Activated CD8-positive, alpha-beta T cell treated with anti-CD3 and anti-CD28 coated beads for 36 hours (primary cell): ENCODE data around the gene FAM98A. TPM values are rescaled to one million over a fixed set of nuclear protein-coding genes. Genes with fewer than 3 reads are reported as not detected.

Experiments
- ATAC-seq: fragments of 200-7000 bp; cut with Tn5 transposase; one replicate; pipeline ENCODE4 v1.10.0; 2021; ENCODE audit warnings: mild to moderate bottlenecking, moderate library complexity
- CTCF ChIA-PET: fragments of 350-600 bp; sonication (Branson Sonifier 250); formaldehyde crosslinking; loops from one replicate; lab custom pipeline; 2021; ENCODE audit warnings: antibody characterized with exemption; lab: Charles Lee
- POLR2A ChIA-PET: fragments of 350-600 bp; sonication (Branson Sonifier 250); formaldehyde crosslinking; loops from one replicate; lab custom pipeline; 2021; ENCODE audit warnings: antibody characterized with exemption; lab: Charles Lee
- DNase-seq: peaks from one replicate; pipeline ENCODE4 v3.0.0-alpha.2; 2020
- H3K27ac Mint-ChIP-seq: one replicate; pipeline ENCODE4 v1.8.0; 2021; ENCODE audit warnings: mild to moderate bottlenecking, mixed read lengths
- H3K27me3 Mint-ChIP-seq: one replicate; pipeline ENCODE4 v1.8.0; 2021; ENCODE audit warnings: mixed read lengths
- H3K36me3 Mint-ChIP-seq: one replicate; pipeline ENCODE4 v1.8.0; 2021; ENCODE audit warnings: low read depth, mixed read lengths
- H3K4me1 Mint-ChIP-seq: one replicate; pipeline ENCODE4 v1.8.0; 2021; ENCODE audit warnings: low read depth, mixed read lengths
- H3K4me3 Mint-ChIP-seq: one replicate; pipeline ENCODE4 v1.8.0; 2021; ENCODE audit warnings: mild to moderate bottlenecking, moderate library complexity, mixed read lengths
- H3K9me3 Mint-ChIP-seq: one replicate; pipeline ENCODE4 v1.8.0; 2021; ENCODE audit warnings: mixed read lengths
- intact Hi-C: fragments of 100-400 bp; cut with micrococcal nuclease; formaldehyde crosslinking; loops from one replicate; pipeline ENCODE4 v1.10.0; 2022
- total RNA-seq, 2 experiments: library from RNA; stranded (reverse); gene quantifications; one replicate each; pipeline ENCODE4 v1.2.3, GENCODE V29; 2021
- TF ChIP-seq, protein P1 (sequence below): fragments of 200-600 bp; IDR thresholded peaks from one replicate; pipeline ENCODE4 v1.8.0; 2022; ENCODE audit warnings: antibody characterized with exemption, mild to moderate bottlenecking

Gene FAM98A
- total RNA-seq, 2 experiments from 2014 or later = 52.3 to 63.0 TPM

DNA sequence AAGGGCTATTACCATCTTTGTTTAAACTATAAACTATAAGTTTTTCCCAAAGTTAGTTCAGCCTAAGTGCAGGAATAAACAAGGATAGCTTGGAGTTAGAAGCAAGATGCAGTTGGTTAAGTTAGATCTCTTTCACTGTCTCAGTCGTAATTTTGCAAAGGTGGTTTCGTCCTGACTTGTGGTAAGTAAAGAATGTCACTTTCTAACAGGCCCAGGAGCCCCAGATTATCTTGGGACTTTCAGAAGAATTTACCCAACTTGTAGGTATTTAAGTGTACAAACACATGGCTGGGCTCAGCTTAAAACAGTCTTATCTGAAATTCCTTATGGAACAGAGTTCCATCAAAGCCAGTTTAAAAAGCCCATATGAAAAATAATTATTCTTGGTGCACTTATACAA, 18.3 kb upstream of the FAM98A start:
- TF ChIP-seq, protein P1, sequence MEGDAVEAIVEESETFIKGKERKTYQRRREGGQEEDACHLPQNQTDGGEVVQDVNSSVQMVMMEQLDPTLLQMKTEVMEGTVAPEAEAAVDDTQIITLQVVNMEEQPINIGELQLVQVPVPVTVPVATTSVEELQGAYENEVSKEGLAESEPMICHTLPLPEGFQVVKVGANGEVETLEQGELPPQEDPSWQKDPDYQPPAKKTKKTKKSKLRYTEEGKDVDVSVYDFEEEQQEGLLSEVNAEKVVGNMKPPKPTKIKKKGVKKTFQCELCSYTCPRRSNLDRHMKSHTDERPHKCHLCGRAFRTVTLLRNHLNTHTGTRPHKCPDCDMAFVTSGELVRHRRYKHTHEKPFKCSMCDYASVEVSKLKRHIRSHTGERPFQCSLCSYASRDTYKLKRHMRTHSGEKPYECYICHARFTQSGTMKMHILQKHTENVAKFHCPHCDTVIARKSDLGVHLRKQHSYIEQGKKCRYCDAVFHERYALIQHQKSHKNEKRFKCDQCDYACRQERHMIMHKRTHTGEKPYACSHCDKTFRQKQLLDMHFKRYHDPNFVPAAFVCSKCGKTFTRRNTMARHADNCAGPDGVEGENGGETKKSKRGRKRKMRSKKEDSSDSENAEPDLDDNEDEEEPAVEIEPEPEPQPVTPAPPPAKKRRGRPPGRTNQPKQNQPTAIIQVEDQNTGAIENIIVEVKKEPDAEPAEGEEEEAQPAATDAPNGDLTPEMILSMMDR = no peak
- H3K27me3 Mint-ChIP-seq = peaks cover 2% of the 10 kb centered on the region
- ATAC-seq (no peak), DNase-seq (no peak)
- no peak overlapping the region for H3K4me3 Mint-ChIP-seq
- no peaks in the 10 kb centered on the region for H3K4me1 Mint-ChIP-seq
- H3K36me3 Mint-ChIP-seq = peaks cover 12% of the 10 kb centered on the region
- intact Hi-C loops = no loop called here
- POLR2A ChIA-PET = no interaction called here
- CTCF ChIA-PET = no interaction called here
- H3K27ac Mint-ChIP-seq = no peak overlapping the region
- peaks cover 14% of the 10 kb centered on the region for H3K9me3 Mint-ChIP-seq

DNA sequence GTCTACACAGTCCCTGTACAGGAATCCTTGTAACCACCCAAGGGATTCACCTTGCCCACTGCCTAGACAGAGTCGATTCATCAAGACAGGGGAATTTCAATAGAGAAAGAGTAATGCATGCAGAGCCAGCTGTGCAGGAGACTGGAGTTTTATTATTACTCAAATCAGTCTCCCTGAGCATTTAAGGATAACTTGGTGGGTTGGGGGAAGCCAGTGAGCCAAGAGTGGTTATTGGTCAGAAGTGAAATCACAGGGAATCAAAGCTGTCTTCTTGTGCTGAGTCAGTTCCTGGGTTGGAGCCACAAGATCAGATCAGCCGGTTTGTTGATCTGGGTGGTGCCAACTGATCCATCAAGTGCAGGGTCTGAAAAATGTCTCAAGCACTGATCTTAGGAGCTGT, 17.8 kb upstream of the FAM98A start:
- H3K27me3 Mint-ChIP-seq = peaks cover 2% of the 10 kb centered on the region
- TF ChIP-seq, protein P1 = no peak
- DNase-seq = no peak
- H3K9me3 Mint-ChIP-seq = peaks cover 14% of the 10 kb centered on the region
- no peaks in the 10 kb centered on the region for H3K4me1 Mint-ChIP-seq
- no peak for ATAC-seq
- POLR2A ChIA-PET = no interaction called here
- intact Hi-C loops = no loop called here
- CTCF ChIA-PET = no interaction called here
- H3K4me3 Mint-ChIP-seq = no peak overlapping the region
- peaks cover 12% of the 10 kb centered on the region for H3K36me3 Mint-ChIP-seq
- H3K27ac Mint-ChIP-seq = no peak overlapping the region

DNA sequence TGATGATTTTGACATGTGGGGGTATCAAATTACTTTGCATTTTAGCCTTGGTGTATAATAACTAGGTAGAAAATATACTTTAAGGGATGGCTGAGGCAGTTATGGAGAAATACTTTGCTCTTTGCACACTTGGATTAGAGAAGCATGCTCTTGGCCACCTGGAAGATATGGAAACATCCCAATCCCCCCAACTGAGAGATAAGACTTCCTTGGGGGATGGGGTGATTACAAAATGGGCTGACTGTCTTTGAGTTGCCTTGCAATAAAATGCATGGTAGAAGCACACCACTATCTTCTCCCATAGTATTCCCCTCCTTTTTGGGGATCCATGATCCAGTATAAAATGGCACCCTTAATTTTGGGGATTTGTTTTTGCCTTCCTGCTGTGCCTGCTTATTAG, 15.1 kb upstream of the FAM98A start:
- TF ChIP-seq, protein P1 = no peak
- no peak for ATAC-seq
- intact Hi-C loops = no loop called here
- Mint-ChIP-seq H3K27ac (no peak overlapping the region), H3K4me1 (no peaks in the 10 kb centered on the region), H3K9me3 (peaks cover 11% of the 10 kb centered on the region), H3K27me3 (no peaks in the 10 kb centered on the region), H3K4me3 (no peak overlapping the region), H3K36me3 (peaks cover 10% of the 10 kb centered on the region)
- no peak for DNase-seq
- CTCF ChIA-PET = interaction anchor here (1.4 to 1.6 kb wide), 2 partner anchors 15 to 138 kb away, joined by 3 to 4 read pairs; partner anchors contain the start of gene FAM98A
- POLR2A ChIA-PET = no interaction called here

DNA sequence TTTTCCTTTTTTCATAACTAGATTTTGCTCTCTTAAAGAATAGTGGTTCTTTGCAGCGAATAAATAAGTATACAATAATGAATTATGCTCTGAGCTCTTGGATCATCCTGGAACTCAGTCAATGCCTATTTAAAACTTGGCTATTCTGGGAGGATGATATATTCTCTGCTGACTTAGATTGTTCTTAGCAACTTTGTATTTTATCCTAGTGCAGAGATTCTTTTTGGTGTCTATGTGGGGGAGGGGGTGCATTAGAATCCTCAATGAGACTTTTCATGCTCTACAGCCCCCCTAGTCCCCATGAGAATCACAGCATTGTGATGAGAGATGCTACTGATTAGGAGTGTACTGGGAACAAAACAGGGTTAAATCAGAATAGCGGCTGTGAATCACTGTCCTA, 8.8 kb upstream of the FAM98A start:
- intact Hi-C loops = no loop called here
- peaks cover 5% of the 10 kb centered on the region for H3K36me3 Mint-ChIP-seq
- no peak overlapping the region for H3K27ac Mint-ChIP-seq
- CTCF ChIA-PET = no interaction called here
- H3K4me3 Mint-ChIP-seq = no peak overlapping the region
- POLR2A ChIA-PET = no interaction called here
- H3K27me3 Mint-ChIP-seq = no peaks in the 10 kb centered on the region
- DNase-seq (no peak), ATAC-seq (no peak)
- no peaks in the 10 kb centered on the region for H3K9me3 Mint-ChIP-seq
- no peaks in the 10 kb centered on the region for H3K4me1 Mint-ChIP-seq
- TF ChIP-seq, protein P1 = no peak

DNA sequence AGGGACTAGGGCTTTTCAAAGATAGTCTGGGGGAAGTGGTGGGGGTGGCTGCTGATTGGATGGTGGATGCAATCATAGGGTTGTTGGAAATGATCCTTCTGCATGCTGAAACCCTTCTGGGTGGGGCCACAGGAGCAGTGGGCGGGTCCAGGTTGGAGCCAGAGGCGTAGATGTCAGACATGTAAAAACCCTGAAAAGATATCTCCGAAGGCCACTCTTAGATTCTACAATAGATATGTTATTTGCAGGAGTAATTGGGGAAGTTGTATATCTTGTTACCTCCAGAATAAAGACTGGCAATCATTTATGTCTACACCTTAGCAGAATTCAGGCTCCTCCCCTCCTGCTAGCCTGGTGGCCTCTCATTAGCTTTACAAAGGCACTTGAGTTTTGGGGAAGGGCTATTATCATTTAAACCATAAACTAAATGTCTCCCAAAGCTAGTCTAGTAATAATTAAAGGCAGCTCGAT, 8.2 kb upstream of the FAM98A start:
- ATAC-seq (no peak), DNase-seq (no peak)
- TF ChIP-seq, protein P1 = no peak
- H3K36me3 Mint-ChIP-seq = peaks cover 5% of the 10 kb centered on the region
- H3K4me3 Mint-ChIP-seq = no peak overlapping the region
- no peaks in the 10 kb centered on the region for H3K4me1 Mint-ChIP-seq
- no peaks in the 10 kb centered on the region for H3K9me3 Mint-ChIP-seq
- intact Hi-C loops = no loop called here
- ChIA-PET POLR2A (no interaction called here), CTCF (no interaction called here)
- H3K27ac Mint-ChIP-seq = no peak overlapping the region
- H3K27me3 Mint-ChIP-seq = no peaks in the 10 kb centered on the region
